PC-3 (cell line): Measurements from ENCODE around the gene MATCAP1.

Experiments used
- EZH2 ChIP-seq: fragments of 300-600 bp; sonication (generic); IDR thresholded peaks from one replicate; pipeline ENCODE4 v1.6.1; 2017; ENCODE audit warnings: antibody characterized with exemption, mild to moderate bottlenecking, low read length; ENCODE audit not compliant: unreplicated experiment
- EZH2phosphoT487 ChIP-seq: fragments of 300-600 bp; sonication (generic); IDR thresholded peaks from 2 replicates; pipeline ENCODE4 v1.6.1; 2018; ENCODE audit warnings: mild to moderate bottlenecking, antibody characterized with exemption, low read length, borderline replicate concordance
- TF ChIP-seq, protein P1 (sequence below): fragments of 300-600 bp; sonication (generic); conservative IDR thresholded peaks from 2 replicates; pipeline ENCODE4 v1.5.1; 2017; ENCODE audit warnings: antibody characterized with exemption, low read depth, mild to moderate bottlenecking, low read length

DNA sequence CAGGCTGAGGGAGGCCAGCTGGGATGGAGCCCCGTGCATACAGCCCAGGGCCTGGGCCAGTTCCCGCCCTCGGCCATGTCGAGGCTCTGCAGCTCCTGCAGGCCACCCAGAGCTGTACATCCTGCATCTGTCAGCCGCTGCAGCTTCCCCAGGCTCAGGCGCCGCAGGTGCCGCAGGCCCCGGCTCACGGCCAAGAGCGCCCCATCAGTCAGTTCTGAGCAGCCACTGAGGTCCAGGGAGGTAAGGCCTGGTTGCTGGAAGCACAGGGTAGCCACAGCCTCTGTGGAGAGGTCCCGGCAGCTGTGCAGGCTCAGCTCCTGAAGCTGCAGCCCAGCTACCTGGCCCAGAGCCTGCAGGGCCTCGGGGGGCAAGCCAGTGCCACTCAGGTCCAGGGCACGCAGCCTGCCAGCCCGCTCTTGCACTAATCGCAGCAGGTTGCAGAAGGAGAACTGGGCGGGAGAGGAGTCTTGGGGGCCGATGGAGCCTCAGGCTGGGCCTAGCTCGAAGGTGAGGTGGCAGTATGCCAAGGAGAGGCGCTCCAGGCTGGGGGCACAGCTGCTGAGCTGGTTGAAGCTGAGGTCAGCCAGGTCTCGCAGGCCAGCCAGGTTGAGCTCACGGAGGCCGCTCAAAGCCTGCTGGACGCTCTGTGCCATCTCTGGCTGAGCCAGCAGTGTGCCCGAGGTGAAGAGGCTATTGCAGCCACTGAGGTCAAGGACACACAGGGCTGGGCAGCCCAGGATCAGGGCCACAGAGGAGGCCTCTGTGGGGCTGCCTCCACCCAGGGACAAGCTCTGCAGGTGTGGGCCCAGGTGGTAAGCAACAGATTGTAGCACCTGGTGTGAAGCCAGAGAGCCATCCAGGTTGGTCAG lies 26.5 kb upstream of the MATCAP1 start:
- TF ChIP-seq, protein P1, sequence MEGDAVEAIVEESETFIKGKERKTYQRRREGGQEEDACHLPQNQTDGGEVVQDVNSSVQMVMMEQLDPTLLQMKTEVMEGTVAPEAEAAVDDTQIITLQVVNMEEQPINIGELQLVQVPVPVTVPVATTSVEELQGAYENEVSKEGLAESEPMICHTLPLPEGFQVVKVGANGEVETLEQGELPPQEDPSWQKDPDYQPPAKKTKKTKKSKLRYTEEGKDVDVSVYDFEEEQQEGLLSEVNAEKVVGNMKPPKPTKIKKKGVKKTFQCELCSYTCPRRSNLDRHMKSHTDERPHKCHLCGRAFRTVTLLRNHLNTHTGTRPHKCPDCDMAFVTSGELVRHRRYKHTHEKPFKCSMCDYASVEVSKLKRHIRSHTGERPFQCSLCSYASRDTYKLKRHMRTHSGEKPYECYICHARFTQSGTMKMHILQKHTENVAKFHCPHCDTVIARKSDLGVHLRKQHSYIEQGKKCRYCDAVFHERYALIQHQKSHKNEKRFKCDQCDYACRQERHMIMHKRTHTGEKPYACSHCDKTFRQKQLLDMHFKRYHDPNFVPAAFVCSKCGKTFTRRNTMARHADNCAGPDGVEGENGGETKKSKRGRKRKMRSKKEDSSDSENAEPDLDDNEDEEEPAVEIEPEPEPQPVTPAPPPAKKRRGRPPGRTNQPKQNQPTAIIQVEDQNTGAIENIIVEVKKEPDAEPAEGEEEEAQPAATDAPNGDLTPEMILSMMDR = no peak
- TF ChIP-seq EZH2phosphoT487 = no peak
- no peak for TF ChIP-seq EZH2
